ENCODE data around the gene ABLIM3. TPM values are rescaled to one million over a fixed set of nuclear protein-coding genes. Genes with fewer than 3 reads are reported as not detected.

ABLIM3 gene
- total and polyA plus RNA-seq, 2 of the 13 experiments (the other 11 are each of a cell fraction or from before 2014, with no cell fraction given) = 0.53 to 6.3 TPM

- BruUV-seq (replicated peaks) = no TSS peak
- Histone ChIP-seq H3K27ac (ENCODE audit: extremely low read length, insufficient read depth, low read length) (no peak overlapping the region), H3K79me2 (ENCODE audit: insufficient read depth, low read length) (no peaks in the 10 kb centered on the region), H3K9ac (ENCODE audit: insufficient read depth, low read depth, low read length) (no peak overlapping the region), H3K4me2 (ENCODE audit: low read depth, low read length) (no peak overlapping the region), H3K9me3 (ENCODE audit: low read length) (no peaks in the 10 kb centered on the region), H3K36me3 (replicated peaks in 1 of 2; ENCODE audit: control insufficient read depth in 1 of 2, insufficient read depth in 2 of 2, low read length in 2 of 2) (no peaks in the 10 kb centered on the region), H3K4me3 (replicated peaks in 1 of 3; ENCODE audit: insufficient read depth in 1 of 3, low read depth in 2 of 3, low read length in 3 of 3) (no peak overlapping the region), H3K27me3 (ENCODE audit: control insufficient read depth in 1 of 2, insufficient read depth in 2 of 2, low read length in 2 of 2) (peaks cover 1 to 9% of the 10 kb centered on the region in 2 experiments; a peak in 3 of 5 replicates), H4K20me1 (ENCODE audit: insufficient read depth, low read length) (no peaks in the 10 kb centered on the region), H2AFZ (ENCODE audit: low read length) (no peak overlapping the region), H3K4me1 (ENCODE audit: insufficient read depth, low read length) (no peaks in the 10 kb centered on the region)
- in situ Hi-C loops (cut with HindIII; ENCODE audit: extremely low pct_ligation_motif_present, low pct_unique_long_range_greater_than_20kb) (loop anchor here (10.0 kb wide), 1 partner anchor 528 kb away; no protein-coding TSS in a partner anchor), intact Hi-C loops (cut with micrococcal nuclease; ENCODE audit: unreplicated experiment) (loop anchor here (10.0 kb wide), 1 partner anchor 438 kb away; the partner anchor contains the start of gene ADRB2)
- WGBS (ENCODE audit: low lambda C conversion rate) = 38% methylated on average over 4 of the region's 4 CpGs
- ATAC-seq = no peak
- ChIA-PET CTCF (ENCODE audit: low intra/inter-chr PET ratio, low total read pairs) (no interaction called here), POLR2A (no interaction called here)
- FAIRE-seq = no peak
- DNase-seq (ENCODE audit: low spot score) = no peak
- TF ChIP-seq GTF2F1 (IDR thresholded peaks at IDR 0.05; ENCODE audit: low read length) = no peak
- no peak for TF ChIP-seq MTA3 (CRISPR knock-in tag; IDR thresholded peaks at IDR 0.05)
- no peak for TF ChIP-seq TEAD3 (CRISPR knock-in tag; optimal IDR thresholded peaks at IDR 0.05; ENCODE audit: borderline replicate concordance)
- TF ChIP-seq SRSF4 (IDR thresholded peaks at IDR 0.05; ENCODE audit: low read depth, low read length, poor library complexity, severe bottlenecking) = no peak
- no peak for TF ChIP-seq ATF1 (CRISPR knock-in tag; IDR thresholded peaks at IDR 0.05)
- TF ChIP-seq, protein P1, sequence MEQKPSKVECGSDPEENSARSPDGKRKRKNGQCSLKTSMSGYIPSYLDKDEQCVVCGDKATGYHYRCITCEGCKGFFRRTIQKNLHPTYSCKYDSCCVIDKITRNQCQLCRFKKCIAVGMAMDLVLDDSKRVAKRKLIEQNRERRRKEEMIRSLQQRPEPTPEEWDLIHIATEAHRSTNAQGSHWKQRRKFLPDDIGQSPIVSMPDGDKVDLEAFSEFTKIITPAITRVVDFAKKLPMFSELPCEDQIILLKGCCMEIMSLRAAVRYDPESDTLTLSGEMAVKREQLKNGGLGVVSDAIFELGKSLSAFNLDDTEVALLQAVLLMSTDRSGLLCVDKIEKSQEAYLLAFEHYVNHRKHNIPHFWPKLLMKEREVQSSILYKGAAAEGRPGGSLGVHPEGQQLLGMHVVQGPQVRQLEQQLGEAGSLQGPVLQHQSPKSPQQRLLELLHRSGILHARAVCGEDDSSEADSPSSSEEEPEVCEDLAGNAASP (CRISPR knock-in tag; IDR thresholded peaks at IDR 0.05; ENCODE audit: borderline replicate concordance) = no peak
- TF ChIP-seq SPEN (CRISPR knock-in tag; IDR thresholded peaks at IDR 0.05; ENCODE audit: low read depth) = no peak
- TF ChIP-seq ISX (CRISPR knock-in tag; conservative IDR thresholded peaks at IDR 0.05) = no peak
- TF ChIP-seq TOE1 (CRISPR knock-in tag; IDR thresholded peaks at IDR 0.05) = no peak
- TF ChIP-seq ZNF280D (CRISPR knock-in tag; IDR thresholded peaks at IDR 0.05) = no peak
- TF ChIP-seq MXD4 (CRISPR knock-in tag; IDR thresholded peaks at IDR 0.05) = no peak
- TF ChIP-seq U2AF1 (optimal IDR thresholded peaks at IDR 0.05; ENCODE audit: low read depth, low read length) = no peak
- TF ChIP-seq RXRA (CRISPR knock-in tag; IDR thresholded peaks at IDR 0.05) = no peak
- no peak for TF ChIP-seq CC2D1A (CRISPR knock-in tag; IDR thresholded peaks at IDR 0.05)
- TF ChIP-seq ZNF775 (CRISPR knock-in tag; IDR thresholded peaks at IDR 0.05; ENCODE audit: borderline replicate concordance) = no peak
- no peak for TF ChIP-seq ZNF788 (CRISPR knock-in tag; IDR thresholded peaks at IDR 0.05; ENCODE audit: borderline replicate concordance)
Measured at GRCh38 chr5:149262315-149262714, 121.0 kb downstream of the ABLIM3 start.
